ENCODE data around the gene EPHA10.

GRCh38 chr1:37717631-37718030 is 47.3 kb downstream of the EPHA10 start:
- no peak for TF ChIP-seq CTCF (IDR thresholded peaks at IDR 0.05; ENCODE audit: low read depth, low read length, missing input control)
- TF ChIP-seq ZBTB33 (IDR thresholded peaks at IDR 0.05), result no peak
- TF ChIP-seq MAX (IDR thresholded peaks at IDR 0.05), result no peak
- no peak for TF ChIP-seq RAD21 (IDR thresholded peaks at IDR 0.05)
- no peak for TF ChIP-seq YY1 (IDR thresholded peaks at IDR 0.05)
- TF ChIP-seq HNF4G (IDR thresholded peaks at IDR 0.05), result no peak
- TF ChIP-seq REST (IDR thresholded peaks at IDR 0.05), result no peak
- TF ChIP-seq HNF4A (conservative IDR thresholded peaks at IDR 0.05), result no peak
- TF ChIP-seq RXRA (IDR thresholded peaks at IDR 0.05), result no peak
- TF ChIP-seq ATF3 (IDR thresholded peaks at IDR 0.05), result no peak

Data from liver (tissue), 3 donors.